Left ventricle myocardium inferior (tissue), 1 donor: ENCODE results near the gene TMEM17. TPM values are rescaled to one million over a fixed set of nuclear protein-coding genes. Genes with fewer than 3 reads are reported as not detected.

Source experiments
- DNase-seq: peaks from one replicate; pipeline ENCODE4 v3.0.0-alpha.2; 2020
- H3K27ac ChIP-seq: fragments of 200-600 bp; replicated peaks from 2 replicates; pipeline ENCODE4 v1.8.0; 2021
- H3K27me3 ChIP-seq: fragments of 200-600 bp; 2 replicates; pipeline ENCODE4 v1.8.0; 2021; ENCODE audit warnings: low read depth
- H3K36me3 ChIP-seq: fragments of 200-600 bp; 2 replicates; pipeline ENCODE4 v1.8.0; 2021
- H3K4me1 ChIP-seq: fragments of 200-600 bp; 2 replicates; pipeline ENCODE4 v1.8.0; 2021
- H3K4me3 ChIP-seq: fragments of 200-600 bp; 2 replicates; pipeline ENCODE4 v1.8.0; 2021; ENCODE audit warnings: mild to moderate bottlenecking, moderate library complexity
- H3K9me3 ChIP-seq: fragments of 200-600 bp; replicated peaks from 2 replicates; pipeline ENCODE4 v1.8.0; 2021
- CTCF ChIP-seq: fragments of 200-600 bp; IDR thresholded peaks from 2 replicates; pipeline ENCODE4 v1.8.0; 2021; ENCODE audit warnings: antibody characterized with exemption, mild to moderate bottlenecking, borderline replicate concordance
- intact Hi-C: fragments of 100-400 bp; cut with micrococcal nuclease; formaldehyde crosslinking; loops from one replicate; pipeline ENCODE4 v1.11.0; 2022
- total RNA-seq: library from RNA; stranded (reverse); fragmentation: NEBNext Ultra II Directional; extraction: Animal tissue kit (Norgen Biotek cat#: 25700); gene quantifications from one replicate; pipeline ENCODE4 v1.2.1, GENCODE V29; 2021
- donor health status: DM: no; HTN: yes; CAD: no; lungs with severe emphysema.

Gene TMEM17
- total RNA-seq, 1 donor from 2014 or later, result 2.2 TPM

GRCh38 chr2:62469548-62469947 is 36.4 kb downstream of the TMEM17 start:
- H3K36me3 ChIP-seq, result no peaks in the 10 kb centered on the region
- H3K27ac ChIP-seq, result no peak overlapping the region
- no peak for TF ChIP-seq CTCF
- intact Hi-C loops, result no loop called here
- no peak for DNase-seq
- H3K9me3 ChIP-seq, result no peaks in the 10 kb centered on the region
- H3K4me3 ChIP-seq, result no peak overlapping the region
- H3K4me1 ChIP-seq, result peaks cover 40% of the 10 kb centered on the region
- H3K27me3 ChIP-seq, result no peaks in the 10 kb centered on the region

- peaks cover 37% of the 10 kb centered on the region for H3K4me1 ChIP-seq
Observed at GRCh38 chr2:62469114-62469513, 36.9 kb downstream of the TMEM17 start.

GRCh38 chr2:62467475-62468321 is 38.3 kb downstream of the TMEM17 start:
- DNase-seq, result peak; percentile 41
- intact Hi-C loops, result no loop called here
- H3K4me1 ChIP-seq, result peaks cover 24% of the 10 kb centered on the region

More at GRCh38 chr2:62469114-62469513, 36.9 kb downstream of the TMEM17 start:
- Histone ChIP-seq H3K4me3 (no peak overlapping the region), H3K27ac (no peak overlapping the region), H3K36me3 (no peaks in the 10 kb centered on the region), H3K27me3 (no peaks in the 10 kb centered on the region), H3K9me3 (no peaks in the 10 kb centered on the region)
- intact Hi-C loops, result no loop called here
- no peak for DNase-seq
- no peak for TF ChIP-seq CTCF

GRCh38 chr2:62467100-62467474 is 38.9 kb downstream of the TMEM17 start:
- intact Hi-C loops, result no loop called here
- H3K27me3 ChIP-seq, result no peaks in the 10 kb centered on the region

More at GRCh38 chr2:62467475-62468321, 38.3 kb downstream of the TMEM17 start:
- no peak for TF ChIP-seq CTCF
- no peak overlapping the region for H3K4me3 ChIP-seq
- no peaks in the 10 kb centered on the region for H3K36me3 ChIP-seq
- no peaks in the 10 kb centered on the region for H3K9me3 ChIP-seq
- peak overlapping the region; percentile 69 for H3K27ac ChIP-seq
- H3K27me3 ChIP-seq, result no peaks in the 10 kb centered on the region

GRCh38 chr2:62466503-62466854 is 39.5 kb downstream of the TMEM17 start:
- intact Hi-C loops, result no loop called here
- no peak for DNase-seq
- Histone ChIP-seq H3K27ac (peak overlapping the region; percentile 69), H3K4me3 (no peak overlapping the region), H3K27me3 (no peaks in the 10 kb centered on the region), H3K36me3 (no peaks in the 10 kb centered on the region), H3K9me3 (no peaks in the 10 kb centered on the region), H3K4me1 (peaks cover 27% of the 10 kb centered on the region)
- no peak for TF ChIP-seq CTCF

More at GRCh38 chr2:62467100-62467474, 38.9 kb downstream of the TMEM17 start:
- DNase-seq, result no peak
- no peaks in the 10 kb centered on the region for H3K9me3 ChIP-seq
- no peaks in the 10 kb centered on the region for H3K36me3 ChIP-seq
- H3K4me3 ChIP-seq, result no peak overlapping the region
- no peak for TF ChIP-seq CTCF
- H3K27ac ChIP-seq, result peak overlapping the region; percentile 69
- peaks cover 23% of the 10 kb centered on the region for H3K4me1 ChIP-seq
